K562 (cell line): ENCODE results near the gene HPSE2. TPM values are rescaled to one million over a fixed set of nuclear protein-coding genes. Genes with fewer than 3 reads are reported as not detected.

ENCODE experiments used
- ATAC-seq: fragments of 200-7000 bp; cut with Tn5 transposase; 3 replicates; pipeline ENCODE4 v1.9.1; 2020; ENCODE audit warnings: moderate library complexity
- BruUV-seq: library from RNA; stranded (reverse); fragments of 400-500 nt; replicated peaks from 2 replicates; lab custom pipeline; 2021; lab: Mats Ljungman, UMichigan
- CTCF ChIA-PET: fragments of 300-600 bp; formaldehyde crosslinking; extraction: SDS; loops from one replicate; lab custom pipeline; 2021; ENCODE audit warnings: low intra/inter-chr PET ratio; lab: Yijun Ruan, JAX
- POLR2A ChIA-PET: fragments of 300-600, 350-650 bp; sonication (Branson Sonifier 250); formaldehyde crosslinking; extraction: SDS; loops from one replicate; lab custom pipeline; 2021; ENCODE audit warnings: antibody characterized with exemption, inconsistent platforms; lab: Yijun Ruan, JAX
- DNase-seq, 4 experiments: peaks; one replicate each; pipeline versions ENCODE4 v3.0.0 to v3.0.0-alpha.2; 2011 to 2018; ENCODE audit warnings: low spot score in 3 of 4, mixed read lengths in 3 of 4; ENCODE audit errors: extremely low read depth in 1 of 4
- FAIRE-seq: peaks from 2 replicates; lab custom pipeline; 2011; peaks lifted over from hg19 to GRCh38; lab: Jason Lieb, UNC
- H2AFZ ChIP-seq: 2 replicates; pipeline ENCODE4 v1.6.0; 2011; ENCODE audit warnings: low read depth, low read length, control low read depth, inconsistent platforms
- H3K27ac ChIP-seq: fragments of 200-600 bp; 3 replicates; pipeline ENCODE4 v1.8.0; 2011; ENCODE audit warnings: low read depth, mild to moderate bottlenecking, control low read depth, inconsistent platforms, low read length, moderate library complexity, mixed read lengths; ENCODE audit errors: extremely low read depth
- H3K27me3 ChIP-seq, 2 experiments: fragments of 300-600 bp in 1 of 2; 2 replicates in 1 of 2; 3 replicates in 1 of 2; pipeline versions ENCODE4 v1.6.0 to v1.8.0; 2011; ENCODE audit warnings: inconsistent platforms in 2 of 2, low read length in 2 of 2, mild to moderate bottlenecking in 1 of 2, mixed read lengths in 1 of 2, moderate library complexity in 1 of 2; ENCODE audit not compliant: control insufficient read depth in 2 of 2, insufficient read depth in 2 of 2
- H3K36me3 ChIP-seq: fragments of 300-600 bp; 3 replicates; pipeline ENCODE4 v1.8.0; 2011; ENCODE audit warnings: mild to moderate bottlenecking, low read length, inconsistent platforms; ENCODE audit not compliant: control insufficient read depth, insufficient read depth
- H3K4me1 ChIP-seq, 2 experiments: fragments of 200-600 bp in 1 of 2; replicated peaks in 1 of 2; 2 replicates in 1 of 2; 3 replicates in 1 of 2; pipeline versions ENCODE4 v1.5.1 to v1.8.0; 2011; ENCODE audit warnings: inconsistent platforms in 2 of 2, low read length in 2 of 2, mild to moderate bottlenecking in 1 of 2, mixed read lengths in 1 of 2, moderate library complexity in 1 of 2; ENCODE audit not compliant: control insufficient read depth in 2 of 2, insufficient read depth in 2 of 2
- H3K4me2 ChIP-seq: 2 replicates; pipeline ENCODE4 v1.6.1; 2011; ENCODE audit warnings: low read length, control low read depth, inconsistent platforms, mixed read lengths; ENCODE audit not compliant: insufficient read depth
- H3K4me3 ChIP-seq: fragments of 200-600 bp; sonication (generic), shearing (Covaris generic); 2 replicates; pipeline ENCODE4 v1.5.1; 2016; ENCODE audit warnings: control low read depth, inconsistent platforms
- H3K79me2 ChIP-seq: fragments of 200-600 bp; 3 replicates; pipeline ENCODE4 v1.8.0; 2011; ENCODE audit warnings: low read length, inconsistent platforms; ENCODE audit not compliant: control insufficient read depth, insufficient read depth
- H3K9ac ChIP-seq, 2 experiments: 2 replicates each; pipeline versions ENCODE4 v1.6.0 to v1.6.1; 2011; ENCODE audit warnings: low read depth in 2 of 2, low read length in 2 of 2, control low read depth in 1 of 2, inconsistent platforms in 1 of 2, mild to moderate bottlenecking in 1 of 2, mixed read lengths in 1 of 2; ENCODE audit not compliant: insufficient read depth in 1 of 2
- H3K9me1 ChIP-seq: one replicate; pipeline ENCODE4 v1.6.0; 2011; ENCODE audit warnings: inconsistent platforms, mild to moderate bottlenecking, low read length, moderate library complexity; ENCODE audit not compliant: control insufficient read depth, insufficient read depth
- H3K9me3 ChIP-seq: replicated peaks from 2 replicates; pipeline ENCODE4 v1.5.1; 2011; ENCODE audit warnings: low read depth, low read length, inconsistent platforms; ENCODE audit not compliant: control insufficient read depth, insufficient read depth
- H4K20me1 ChIP-seq: replicated peaks from 2 replicates; pipeline ENCODE4 v1.6.1; 2011; ENCODE audit warnings: low read length, inconsistent platforms, mixed read lengths; ENCODE audit not compliant: control insufficient read depth, insufficient read depth
- ADNP ChIP-seq: fragments of 200-800 bp; sonication (Bioruptor generic); IDR thresholded peaks from 2 replicates; pipeline ENCODE4 v1.6.1; 2016; ENCODE audit warnings: missing genetic modification characterization, missing compliant biosample characterization
- CREB1 ChIP-seq, 2 experiments: sonication (generic) in 1 of 2; formaldehyde crosslinking in 1 of 2; IDR thresholded peaks; 2 replicates each; pipeline versions ENCODE4 v1.6.1 to v1.8.0; 2012 to 2022; ENCODE audit warnings: inconsistent platforms in 1 of 2, mild to moderate bottlenecking in 1 of 2, missing genetic modification reagents in 1 of 2, moderate library complexity in 1 of 2
- FIP1L1 ChIP-seq: fragments of 200-400 bp; formaldehyde crosslinking; IDR thresholded peaks from 2 replicates; pipeline ENCODE4 v1.6.1; 2018; ENCODE audit warnings: mild to moderate bottlenecking, low read depth, low read length; ENCODE audit not compliant: poor library complexity, severe bottlenecking
- ILF3 ChIP-seq: fragments of 450-650 bp; IDR thresholded peaks from 2 replicates; pipeline ENCODE4 v1.6.1; 2018; ENCODE audit warnings: antibody characterized with exemption, mild to moderate bottlenecking, moderate library complexity, borderline replicate concordance
- POLR2B ChIP-seq: fragments of 450-650 bp; IDR thresholded peaks from 2 replicates; pipeline ENCODE4 v1.6.1; 2018; ENCODE audit warnings: low read depth; ENCODE audit not compliant: partially characterized antibody
- SRF ChIP-seq, 2 experiments: fragments of 250-450, 450-650 bp in 1 of 2; sonication (Bioruptor Pico) in 1 of 2; sonication (generic) in 1 of 2; formaldehyde crosslinking; IDR thresholded peaks; 2 replicates each; pipeline versions ENCODE4 v1.5.0 to v1.5.1; 2020 to 2022; ENCODE audit warnings: mild to moderate bottlenecking in 1 of 2, missing genetic modification reagents in 1 of 2
- ZNF184 ChIP-seq: sonication (generic); formaldehyde crosslinking; IDR thresholded peaks from 2 replicates; pipeline ENCODE4 v1.5.0; 2020; ENCODE audit warnings: missing genetic modification reagents
- ZNF398 ChIP-seq: fragments of 250-450 bp; sonication (Bioruptor Pico); IDR thresholded peaks from 2 replicates; pipeline ENCODE4 v1.8.0; 2021; ENCODE audit warnings: moderate library complexity, mild to moderate bottlenecking, inconsistent platforms
- ZNF707 ChIP-seq: fragments of 250-450 bp; sonication (Bioruptor Pico); conservative IDR thresholded peaks from 2 replicates; pipeline ENCODE4 v1.8.0; 2022; ENCODE audit warnings: inconsistent platforms, mild to moderate bottlenecking, moderate library complexity
- ZNF764 ChIP-seq: fragments of 250-450 bp; sonication (Bioruptor Pico); IDR thresholded peaks from 2 replicates; pipeline ENCODE4 v1.4.0; 2020; ENCODE audit warnings: low read depth, mild to moderate bottlenecking, moderate library complexity
- ZNF79 ChIP-seq: fragments of 250-450 bp; sonication (Bioruptor Pico); IDR thresholded peaks from 2 replicates; pipeline ENCODE4 v1.4.0; 2020; ENCODE audit warnings: low read depth, mild to moderate bottlenecking, moderate library complexity
- ZSCAN32 ChIP-seq: fragments of 450-650 bp; formaldehyde crosslinking; IDR thresholded peaks from 2 replicates; pipeline ENCODE4 v1.4.0; 2020; ENCODE audit warnings: mild to moderate bottlenecking, moderate library complexity
- WGBS: fragments of 100-300 bp; shearing (Covaris generic); methylation state at CpG from one replicate; pipeline ENCODE4 v1.1.6; 2016; ENCODE audit warnings: low coverage, mixed read lengths; ENCODE audit not compliant: insufficient coverage; ENCODE audit errors: missing lambda C conversion rate; 5-methylcytosine and 5-hydroxymethylcytosine counted together
- in situ Hi-C: fragments of 300-500 bp; cut with MboI; formaldehyde crosslinking; loops from 4 replicates; pipeline ENCODE4 v1.15.0; 2018; ENCODE audit warnings: inconsistent platforms, mixed read lengths
- intact Hi-C: fragments of 100-400 bp; cut with micrococcal nuclease; formaldehyde crosslinking; loops from 2 replicates; pipeline ENCODE4 v1.14.2; 2022
- polyA plus RNA-seq, 8 experiments: library from polyadenylated mRNA; depleted of rRNA in 4 of 8; stranded (reverse) in 5 of 8; unstranded in 3 of 8; fragments of >200 nt; fragmentation: Nextera tagmentation in 2 of 8; fragmentation: Illumina TruSeq in 1 of 8; extraction: Ambion mirVana in 2 of 8; extraction: Trizol in 1 of 8; gene quantifications; 2 replicates each; pipeline versions ENCODE4 v1.2.1 to v1.2.3, GENCODE V29; 2011 to 2014; ENCODE audit warnings: inconsistent platforms in 1 of 8, missing spikeins in 1 of 8
- total RNA-seq, 7 experiments: library from RNA; depleted of rRNA in 6 of 7; stranded (reverse); fragments of >200 nt in 6 of 7; fragmentation: Illumina TruSeq in 2 of 7; extraction: Trizol in 2 of 7; gene quantifications; 2 replicates each; pipeline versions ENCODE4 v1.2.1 to v1.2.3, GENCODE V29; 2011 to 2021; ENCODE audit warnings: low replicate concordance in 1 of 7
- TF ChIP-seq, protein P1 (sequence below): sonication (generic); formaldehyde crosslinking; IDR thresholded peaks from 2 replicates; pipeline ENCODE4 v1.8.1; 2023; ENCODE audit warnings: mild to moderate bottlenecking, missing genetic modification reagents
- TF ChIP-seq, protein P2 (sequence below): IDR thresholded peaks from 3 replicates; pipeline ENCODE4 v1.6.1; 2011; ENCODE audit warnings: borderline replicate concordance, mild to moderate bottlenecking, moderate library complexity; ENCODE audit not compliant: insufficient read length; ENCODE audit errors: extremely low read depth

The HPSE2 gene
- total and polyA plus RNA-seq, 9 of the 15 experiments (the other 6 are each of a cell fraction or from before 2014, with no cell fraction given): 0.03 to 0.10 (median 0.04) TPM; not detected in 2

DNA sequence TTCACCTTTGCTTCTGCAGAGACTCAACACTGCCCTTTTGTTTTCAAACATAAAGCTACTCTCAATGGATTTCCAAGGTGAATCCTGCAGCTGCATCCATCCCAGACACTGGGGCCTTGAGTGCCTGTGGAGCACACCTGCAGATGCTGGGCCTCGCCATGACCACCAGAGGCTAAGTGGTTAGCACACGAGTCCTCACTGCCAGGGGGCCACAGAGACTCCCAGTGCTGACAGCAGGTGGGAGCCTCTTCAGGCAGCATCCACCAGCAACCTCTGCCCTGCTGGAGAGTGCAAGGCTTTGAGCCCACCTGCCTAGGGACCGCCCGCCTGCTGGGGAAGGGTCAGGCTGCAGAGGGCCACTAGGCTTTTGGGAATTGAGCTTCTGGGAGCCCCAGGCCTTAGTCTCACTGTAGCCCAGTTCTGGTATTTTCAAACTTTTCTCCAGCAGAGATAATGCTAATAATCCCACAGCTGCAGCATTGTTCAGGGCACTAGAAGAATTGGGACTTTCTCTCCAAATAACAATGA is 779.5 kb downstream of the HPSE2 start:
- no TSS peak for BruUV-seq
- Histone ChIP-seq H3K27ac (no peak overlapping the region), H2AFZ (no peak overlapping the region), H3K4me2 (no peak overlapping the region), H3K9me1 (no peaks in the 10 kb centered on the region), H3K4me3 (no peak overlapping the region), H3K27me3 (no peaks in the 10 kb centered on the region), H3K36me3 (no peaks in the 10 kb centered on the region), H3K79me2 (no peaks in the 10 kb centered on the region), H3K9ac (no peak overlapping the region), H3K4me1 (peaks cover 24 to 41% of the 10 kb centered on the region in 2 experiments; a peak in 4 of 5 replicates), H3K9me3 (no peaks in the 10 kb centered on the region), H4K20me1 (no peaks in the 10 kb centered on the region)
- DNase-seq: no peak
- no CpG with 5 or more reads among the region's 4 CpGs for WGBS
- ChIA-PET CTCF (no interaction called here), POLR2A (no interaction called here)
- in situ Hi-C loops (no loop called here), intact Hi-C loops (no loop called here)
- ATAC-seq: no peak
- no peak for FAIRE-seq
- TF ChIP-seq ILF3 (no peak), ZNF184 (CRISPR knock-in tag) (no peak), ZNF79 (no peak), ZNF707 (CRISPR knock-in tag) (no peak), ZNF764 (CRISPR knock-in tag) (no peak), SRF (CRISPR knock-in tag; IDR thresholded peaks at IDR 0.05) (no peak), CREB1 (IDR thresholded peaks at IDR 0.05) (no peak), CREB1 (CRISPR knock-in tag; IDR thresholded peaks at IDR 0.05) (no peak), POLR2B (no peak), FIP1L1 (no peak), ADNP (tag) (no peak), ZNF398 (CRISPR knock-in tag) (no peak), ZSCAN32 (no peak)
- TF ChIP-seq, protein P1, sequence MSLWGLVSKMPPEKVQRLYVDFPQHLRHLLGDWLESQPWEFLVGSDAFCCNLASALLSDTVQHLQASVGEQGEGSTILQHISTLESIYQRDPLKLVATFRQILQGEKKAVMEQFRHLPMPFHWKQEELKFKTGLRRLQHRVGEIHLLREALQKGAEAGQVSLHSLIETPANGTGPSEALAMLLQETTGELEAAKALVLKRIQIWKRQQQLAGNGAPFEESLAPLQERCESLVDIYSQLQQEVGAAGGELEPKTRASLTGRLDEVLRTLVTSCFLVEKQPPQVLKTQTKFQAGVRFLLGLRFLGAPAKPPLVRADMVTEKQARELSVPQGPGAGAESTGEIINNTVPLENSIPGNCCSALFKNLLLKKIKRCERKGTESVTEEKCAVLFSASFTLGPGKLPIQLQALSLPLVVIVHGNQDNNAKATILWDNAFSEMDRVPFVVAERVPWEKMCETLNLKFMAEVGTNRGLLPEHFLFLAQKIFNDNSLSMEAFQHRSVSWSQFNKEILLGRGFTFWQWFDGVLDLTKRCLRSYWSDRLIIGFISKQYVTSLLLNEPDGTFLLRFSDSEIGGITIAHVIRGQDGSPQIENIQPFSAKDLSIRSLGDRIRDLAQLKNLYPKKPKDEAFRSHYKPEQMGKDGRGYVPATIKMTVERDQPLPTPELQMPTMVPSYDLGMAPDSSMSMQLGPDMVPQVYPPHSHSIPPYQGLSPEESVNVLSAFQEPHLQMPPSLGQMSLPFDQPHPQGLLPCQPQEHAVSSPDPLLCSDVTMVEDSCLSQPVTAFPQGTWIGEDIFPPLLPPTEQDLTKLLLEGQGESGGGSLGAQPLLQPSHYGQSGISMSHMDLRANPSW (CRISPR knock-in tag): no peak
- TF ChIP-seq, protein P2, sequence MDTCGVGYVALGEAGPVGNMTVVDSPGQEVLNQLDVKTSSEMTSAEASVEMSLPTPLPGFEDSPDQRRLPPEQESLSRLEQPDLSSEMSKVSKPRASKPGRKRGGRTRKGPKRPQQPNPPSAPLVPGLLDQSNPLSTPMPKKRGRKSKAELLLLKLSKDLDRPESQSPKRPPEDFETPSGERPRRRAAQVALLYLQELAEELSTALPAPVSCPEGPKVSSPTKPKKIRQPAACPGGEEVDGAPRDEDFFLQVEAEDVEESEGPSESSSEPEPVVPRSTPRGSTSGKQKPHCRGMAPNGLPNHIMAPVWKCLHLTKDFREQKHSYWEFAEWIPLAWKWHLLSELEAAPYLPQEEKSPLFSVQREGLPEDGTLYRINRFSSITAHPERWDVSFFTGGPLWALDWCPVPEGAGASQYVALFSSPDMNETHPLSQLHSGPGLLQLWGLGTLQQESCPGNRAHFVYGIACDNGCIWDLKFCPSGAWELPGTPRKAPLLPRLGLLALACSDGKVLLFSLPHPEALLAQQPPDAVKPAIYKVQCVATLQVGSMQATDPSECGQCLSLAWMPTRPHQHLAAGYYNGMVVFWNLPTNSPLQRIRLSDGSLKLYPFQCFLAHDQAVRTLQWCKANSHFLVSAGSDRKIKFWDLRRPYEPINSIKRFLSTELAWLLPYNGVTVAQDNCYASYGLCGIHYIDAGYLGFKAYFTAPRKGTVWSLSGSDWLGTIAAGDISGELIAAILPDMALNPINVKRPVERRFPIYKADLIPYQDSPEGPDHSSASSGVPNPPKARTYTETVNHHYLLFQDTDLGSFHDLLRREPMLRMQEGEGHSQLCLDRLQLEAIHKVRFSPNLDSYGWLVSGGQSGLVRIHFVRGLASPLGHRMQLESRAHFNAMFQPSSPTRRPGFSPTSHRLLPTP: no peak
